CD4-positive, alpha-beta T cell treated with Interferon gamma for 1 hour (primary cell): ENCODE measurements around the gene PRKAR1B.

Experiments
- DNase-seq: peaks from one replicate; pipeline ENCODE4 v3.0.0-alpha.2; 2020

The PRKAR1B gene

GRCh38 chr7:601036-601594 is 126.0 kb downstream of the PRKAR1B start:
- DNase-seq, result no peak

DNA sequence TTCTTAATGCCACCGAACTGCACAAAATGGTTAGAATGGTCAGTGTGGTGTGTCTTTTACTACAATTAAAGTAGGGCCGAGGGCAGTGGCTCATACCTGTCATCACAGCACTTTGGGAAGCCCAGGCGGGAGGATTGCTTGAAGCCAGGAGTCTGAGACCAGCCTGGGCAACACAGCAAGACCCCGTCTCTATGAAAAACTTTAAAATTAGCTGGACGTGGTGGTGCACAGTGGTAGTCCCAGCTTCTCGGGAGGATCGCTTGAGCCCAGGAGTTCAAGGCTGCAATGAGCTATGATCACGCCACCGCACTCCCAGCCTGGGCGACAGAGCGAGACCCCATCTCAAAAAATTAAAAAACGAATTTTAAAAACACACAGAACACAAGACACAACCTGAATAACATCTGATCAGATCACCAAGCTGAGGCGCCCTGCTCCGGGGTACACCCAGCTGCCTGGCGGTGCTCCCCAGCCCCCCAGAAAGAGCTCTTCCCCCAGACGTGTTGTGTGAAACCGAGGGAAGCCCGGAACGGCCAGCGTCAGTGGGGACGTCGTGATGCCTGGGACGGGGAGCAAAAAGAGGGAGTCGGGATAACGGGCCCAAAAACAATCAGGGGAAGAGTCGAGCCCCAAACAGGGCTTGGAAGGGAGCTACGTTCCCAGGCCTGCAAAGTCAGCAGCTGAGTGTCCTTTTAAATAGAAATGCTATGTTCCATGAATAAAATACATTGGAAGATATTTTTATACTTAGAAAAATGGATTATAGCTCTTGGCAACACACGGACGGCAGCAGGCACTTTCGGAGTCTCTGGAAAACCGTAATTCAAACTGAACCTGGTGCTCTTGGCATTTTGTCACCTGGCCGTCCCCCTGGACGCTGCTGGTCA is 126.7 kb downstream of the PRKAR1B start:
- DNase-seq, result no peak

GRCh38 chr7:598899-599298 is 128.2 kb downstream of the PRKAR1B start:
- no peak for DNase-seq

GRCh38 chr7:597348-598178 is 129.5 kb downstream of the PRKAR1B start:
- DNase-seq, result no peak

DNA sequence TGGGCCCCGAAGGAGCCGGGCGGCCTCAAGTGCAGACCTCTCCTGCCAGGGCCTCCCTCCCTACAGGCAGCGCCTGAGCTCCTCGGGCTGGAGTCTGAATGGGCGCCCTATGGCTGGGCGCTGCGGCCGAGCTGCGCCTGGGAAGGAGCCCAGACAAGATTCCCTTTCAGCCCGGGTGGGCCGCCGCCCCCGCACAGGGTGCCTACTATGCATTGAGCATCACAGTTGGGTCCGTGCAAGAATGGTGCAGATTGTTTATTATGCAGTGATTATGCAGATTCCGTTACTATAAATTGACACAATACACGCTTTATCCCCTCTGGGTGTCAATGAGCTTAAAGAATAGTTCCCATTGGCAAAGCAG is 130.3 kb downstream of the PRKAR1B start:
- DNase-seq, result no peak

GRCh38 chr7:596071-596818 is 130.8 kb downstream of the PRKAR1B start:
- DNase-seq, result no peak

DNA sequence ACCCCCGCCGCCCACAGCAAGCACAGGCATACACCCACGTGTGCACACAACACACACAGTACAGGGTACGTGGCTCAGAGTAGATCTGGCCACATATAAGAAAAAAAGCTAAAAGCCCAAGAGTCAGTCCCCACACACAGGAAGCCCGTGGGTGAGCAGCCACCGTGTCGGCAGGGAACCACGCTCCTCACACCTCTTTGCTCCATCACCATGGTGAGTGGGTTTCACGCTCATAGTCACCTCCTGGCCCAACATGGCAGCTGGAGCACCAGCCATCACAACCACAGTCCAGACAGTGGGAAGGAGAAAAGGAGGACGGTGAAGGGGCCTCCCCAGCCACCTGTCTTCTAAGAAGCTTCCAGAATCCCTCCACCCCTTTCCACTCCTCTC is 131.5 kb downstream of the PRKAR1B start:
- peak; percentile 30 for DNase-seq

- no peak for DNase-seq
These were observed 132.0 kb downstream of the PRKAR1B start for GRCh38 chr7:594920-595620.

GRCh38 chr7:594212-594913 is 132.7 kb downstream of the PRKAR1B start:
- DNase-seq, result no peak

DNA sequence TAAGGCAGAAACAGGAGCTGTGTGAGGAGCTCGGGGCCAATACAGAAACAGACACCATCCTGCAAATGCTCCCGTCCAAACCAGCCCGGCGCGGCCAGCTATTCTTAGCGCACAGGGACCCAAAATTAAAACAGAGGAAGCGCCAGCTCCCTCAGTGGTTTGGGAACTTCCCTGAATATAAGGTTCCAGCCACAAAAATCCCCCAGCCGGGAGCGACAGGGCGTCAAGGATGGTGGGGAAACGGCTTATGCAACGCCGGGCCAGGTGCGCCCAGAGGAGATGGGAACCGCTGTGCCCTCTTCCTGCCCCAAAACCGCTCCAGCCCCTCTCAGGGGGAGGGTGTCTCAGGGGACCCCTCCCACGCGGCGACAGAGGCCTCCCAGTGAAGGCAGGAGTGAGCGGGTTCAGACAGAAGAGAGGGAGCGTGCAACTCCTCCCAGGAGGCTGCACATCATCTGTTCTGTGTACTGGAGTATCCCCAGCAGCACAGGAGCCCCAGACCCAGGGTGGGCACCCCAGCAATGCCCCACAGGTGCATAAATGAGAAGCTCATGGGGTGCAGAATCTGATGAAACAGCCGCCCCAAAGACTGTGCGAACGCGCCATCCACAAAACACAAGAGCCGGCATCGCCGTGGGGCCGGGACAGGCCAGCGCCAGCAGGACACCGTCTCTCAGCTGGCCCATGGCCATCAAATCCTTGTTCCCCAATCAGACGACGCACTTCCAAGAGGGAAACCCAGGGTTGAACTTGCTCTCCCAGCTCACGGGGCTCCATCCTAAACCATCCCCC is 133.6 kb downstream of the PRKAR1B start:
- no peak for DNase-seq

GRCh38 chr7:591856-592628 is 135.0 kb downstream of the PRKAR1B start:
- no peak for DNase-seq

- no peak for DNase-seq
These were observed 136.1 kb downstream of the PRKAR1B start for GRCh38 chr7:590731-591551.

DNA sequence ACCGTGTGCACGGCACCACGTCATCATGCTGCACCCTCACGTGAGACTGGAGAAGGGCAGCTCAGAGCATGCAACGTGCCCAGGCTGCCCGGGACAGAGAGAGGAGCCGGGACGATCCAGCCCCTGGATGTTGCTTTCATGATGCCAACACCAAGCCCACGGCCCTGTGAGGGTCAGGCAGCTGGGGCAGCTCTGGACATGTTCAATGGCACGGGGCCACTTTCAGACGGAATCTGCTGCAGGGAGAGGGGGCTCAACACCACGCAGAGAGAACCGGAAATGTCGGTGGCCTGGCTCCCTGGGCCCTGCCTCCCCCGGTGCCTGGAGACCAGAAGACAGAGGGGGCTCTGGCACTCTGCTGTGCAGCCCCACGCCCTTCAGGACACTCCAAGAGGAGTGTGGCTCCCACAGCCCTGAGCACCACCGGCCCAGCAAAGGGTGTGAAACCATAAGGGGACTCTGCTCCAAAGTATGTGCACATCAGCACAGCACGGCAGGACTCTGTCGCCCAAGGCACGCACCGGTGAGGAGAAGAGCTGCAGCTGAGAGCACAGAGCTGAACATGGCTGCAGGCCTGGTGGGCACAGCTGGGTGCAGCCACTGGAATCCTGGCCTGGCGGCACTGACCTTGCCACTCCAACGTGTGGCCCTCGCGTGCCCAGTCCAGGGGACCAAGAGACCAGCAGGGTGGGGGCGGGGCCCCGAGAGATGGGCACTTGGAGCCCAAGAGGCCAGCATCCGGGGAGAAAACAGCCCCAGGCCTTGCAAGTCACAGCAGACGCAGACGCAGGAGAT is 137.1 kb downstream of the PRKAR1B start:
- DNase-seq, result no peak

DNA sequence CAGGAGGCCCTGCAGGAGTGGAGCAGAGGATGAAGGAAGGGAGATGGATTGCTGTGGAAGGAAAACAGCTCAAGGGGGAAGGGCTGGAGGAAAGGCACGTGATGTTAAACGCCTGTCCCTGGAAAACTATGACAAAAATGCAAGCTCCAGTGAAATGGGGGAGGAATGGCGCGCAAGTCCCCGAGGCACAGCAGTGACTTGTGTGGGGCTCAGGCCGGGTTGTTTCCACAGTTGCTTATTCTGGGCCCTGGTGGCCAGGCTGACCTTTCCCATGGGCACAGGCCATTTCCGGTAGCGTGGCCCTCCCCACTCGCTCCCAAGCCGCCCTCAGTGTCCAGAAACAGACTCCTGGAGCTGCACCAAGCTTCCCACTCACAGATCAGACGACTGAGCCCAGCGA is 139.3 kb downstream of the PRKAR1B start:
- no peak for DNase-seq

GRCh38 chr7:586494-586893 is 140.6 kb downstream of the PRKAR1B start:
- DNase-seq, result no peak

DNA sequence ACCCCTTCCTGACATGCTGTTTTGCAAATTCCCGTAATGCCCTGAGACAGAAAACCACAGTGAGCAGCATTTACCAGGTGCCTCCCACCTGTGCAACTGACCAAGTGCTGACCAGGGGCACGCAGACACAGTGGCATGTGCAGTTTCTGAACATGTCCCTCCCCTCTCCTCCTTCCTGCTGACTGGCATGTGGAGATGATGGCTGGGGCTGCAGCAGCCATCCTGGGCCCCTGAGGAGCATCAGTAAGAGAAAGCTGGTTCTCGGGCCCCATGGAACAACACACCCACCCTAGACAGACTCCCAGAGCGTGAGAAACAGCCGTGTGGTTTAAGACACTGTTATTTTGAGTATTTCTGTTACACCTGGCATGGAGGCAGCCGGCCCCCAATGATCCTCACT is 141.2 kb downstream of the PRKAR1B start:
- no peak for DNase-seq

DNA sequence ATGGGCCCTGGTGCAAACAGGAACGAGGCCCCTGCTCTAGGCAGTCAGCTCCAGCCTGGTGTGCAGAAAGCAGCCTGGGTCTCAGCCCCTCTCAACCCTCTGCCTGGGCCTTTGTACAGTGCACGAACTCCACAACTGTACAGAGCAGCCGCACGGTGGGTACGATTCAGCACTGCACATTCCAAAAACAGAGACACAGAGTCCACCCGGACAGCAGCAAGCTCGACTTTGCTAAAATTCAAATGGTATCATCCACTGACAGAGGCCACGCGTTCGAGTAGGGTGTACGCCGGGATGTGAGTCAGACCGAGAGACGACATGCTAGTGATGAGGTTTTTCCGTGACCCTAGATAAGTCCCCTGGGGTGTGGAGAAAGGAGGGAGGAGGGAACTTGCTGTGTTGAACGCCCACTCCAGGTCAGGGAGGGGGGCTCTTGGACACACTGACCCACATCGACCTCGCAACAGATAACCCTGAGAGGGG is 141.8 kb downstream of the PRKAR1B start:
- no peak for DNase-seq

DNA sequence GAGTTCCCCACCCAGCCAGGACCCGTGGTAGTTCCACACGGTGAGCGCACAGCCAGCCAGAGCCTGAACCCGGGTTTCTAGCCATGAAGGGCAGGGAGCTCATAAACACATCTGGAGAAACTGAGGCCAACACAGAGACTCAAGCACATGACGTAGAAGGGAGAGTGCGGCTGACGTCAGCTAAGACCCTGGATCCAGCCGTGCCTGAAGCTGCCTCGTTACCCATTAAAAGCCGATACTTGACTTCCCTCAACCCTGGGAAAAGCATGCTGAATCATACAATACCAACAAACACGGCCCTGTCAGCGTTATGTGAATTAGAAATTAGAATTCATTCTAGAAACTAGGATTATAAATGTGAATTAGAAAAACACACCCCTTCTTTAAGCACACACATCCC is 142.3 kb downstream of the PRKAR1B start:
- no peak for DNase-seq
